DND-41 (cell line): ENCODE measurements around the gene KCNV2.

ENCODE experiments used
- ATAC-seq: fragments of 200-7000 bp; cut with Tn5 transposase; 3 replicates; pipeline ENCODE4 v1.9.1; 2021; ENCODE audit warnings: low read depth; ENCODE audit not compliant: insufficient read depth
- DNase-seq: peaks from one replicate; pipeline ENCODE4 v3.0.0-alpha.2; 2020
- H2AFZ ChIP-seq: 2 replicates; pipeline ENCODE4 v1.6.0; 2012; ENCODE audit warnings: low read depth, low read length
- H3K27ac ChIP-seq: 2 replicates; pipeline ENCODE4 v1.5.1; 2012; ENCODE audit warnings: low read length, inconsistent platforms
- H3K27me3 ChIP-seq: fragments of 200-600 bp; sonication (generic); 2 replicates; pipeline ENCODE4 v1.6.0; 2012; ENCODE audit warnings: low read length, mild to moderate bottlenecking, inconsistent platforms; ENCODE audit not compliant: insufficient read depth, poor library complexity
- H3K36me3 ChIP-seq: 2 replicates; pipeline ENCODE4 v1.5.1; 2012; ENCODE audit warnings: low read length, inconsistent platforms; ENCODE audit not compliant: insufficient read depth
- H3K4me1 ChIP-seq: 2 replicates; pipeline ENCODE4 v1.5.1; 2012; ENCODE audit warnings: mild to moderate bottlenecking, low read length; ENCODE audit not compliant: insufficient read depth
- H3K4me2 ChIP-seq: 2 replicates; pipeline ENCODE4 v1.6.0; 2012; ENCODE audit warnings: mild to moderate bottlenecking, moderate library complexity, low read length, inconsistent platforms; ENCODE audit not compliant: insufficient read depth
- H3K4me3 ChIP-seq, 2 experiments: fragments of 200-600 bp in 1 of 2; shearing (Covaris generic) in 1 of 2; 2 replicates each; pipeline ENCODE4 v1.5.1; 2012 to 2016; ENCODE audit warnings: inconsistent platforms in 2 of 2, low read length in 2 of 2, mild to moderate bottlenecking in 2 of 2, low read depth in 1 of 2, moderate library complexity in 1 of 2
- H3K79me2 ChIP-seq: 2 replicates; pipeline ENCODE4 v1.6.0; 2012; ENCODE audit warnings: low read length, inconsistent platforms; ENCODE audit not compliant: insufficient read depth
- H3K9ac ChIP-seq: 2 replicates; pipeline ENCODE4 v1.6.0; 2012; ENCODE audit warnings: low read depth, mild to moderate bottlenecking, inconsistent platforms, low read length, moderate library complexity
- H3K9me3 ChIP-seq: 2 replicates; pipeline ENCODE4 v1.5.1; 2012; ENCODE audit warnings: low read length, moderate library complexity, mild to moderate bottlenecking, inconsistent platforms; ENCODE audit not compliant: insufficient read depth, severe bottlenecking
- H4K20me1 ChIP-seq: 2 replicates; pipeline ENCODE4 v1.6.0; 2012; ENCODE audit warnings: low read length; ENCODE audit not compliant: insufficient read depth
- EZH2 ChIP-seq: IDR thresholded peaks from 3 replicates; pipeline ENCODE4 v1.6.1; 2012; ENCODE audit warnings: borderline replicate concordance, low read depth, mild to moderate bottlenecking, moderate library complexity, low read length, inconsistent platforms; ENCODE audit not compliant: severe bottlenecking
- TF ChIP-seq, protein P1 (sequence below): IDR thresholded peaks from 2 replicates; pipeline ENCODE4 v1.5.1; 2012; ENCODE audit warnings: borderline replicate concordance, low read length, moderate library complexity, mild to moderate bottlenecking; ENCODE audit not compliant: poor library complexity, severe bottlenecking; ENCODE audit errors: extremely low read depth

KCNV2 gene

DNA sequence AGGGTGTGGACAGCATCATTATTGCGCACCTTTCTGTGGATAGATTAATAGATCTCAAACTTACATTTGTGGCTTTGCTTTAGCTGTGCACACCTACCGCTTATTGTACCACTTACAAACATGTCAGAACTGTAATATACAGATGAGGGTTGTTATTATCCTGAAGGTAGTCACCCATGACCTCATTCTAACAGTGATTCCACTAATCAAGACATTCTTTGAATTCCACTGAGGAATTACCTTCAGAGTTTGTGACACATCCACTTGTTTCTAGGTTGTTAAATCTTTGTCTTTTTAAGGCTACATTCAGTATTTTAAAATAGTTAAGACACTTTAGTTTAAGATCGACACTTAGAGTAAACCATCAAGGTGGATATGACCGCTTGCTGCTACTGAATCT lies 7.8 kb downstream of the KCNV2 start:
- no peaks in the 10 kb centered on the region for H3K4me1 ChIP-seq
- DNase-seq (no peak), ATAC-seq (no peak)
- no peaks in the 10 kb centered on the region for H3K79me2 ChIP-seq
- no peak overlapping the region for H3K9ac ChIP-seq
- no peaks in the 10 kb centered on the region for H3K36me3 ChIP-seq
- H2AFZ ChIP-seq: no peak overlapping the region
- H3K4me2 ChIP-seq: no peak overlapping the region
- H3K9me3 ChIP-seq: no peaks in the 10 kb centered on the region
- H3K27ac ChIP-seq: no peak overlapping the region
- no peak overlapping the region for H3K4me3 ChIP-seq
- no peaks in the 10 kb centered on the region for H3K27me3 ChIP-seq
- no peaks in the 10 kb centered on the region for H4K20me1 ChIP-seq
- TF ChIP-seq, protein P1, sequence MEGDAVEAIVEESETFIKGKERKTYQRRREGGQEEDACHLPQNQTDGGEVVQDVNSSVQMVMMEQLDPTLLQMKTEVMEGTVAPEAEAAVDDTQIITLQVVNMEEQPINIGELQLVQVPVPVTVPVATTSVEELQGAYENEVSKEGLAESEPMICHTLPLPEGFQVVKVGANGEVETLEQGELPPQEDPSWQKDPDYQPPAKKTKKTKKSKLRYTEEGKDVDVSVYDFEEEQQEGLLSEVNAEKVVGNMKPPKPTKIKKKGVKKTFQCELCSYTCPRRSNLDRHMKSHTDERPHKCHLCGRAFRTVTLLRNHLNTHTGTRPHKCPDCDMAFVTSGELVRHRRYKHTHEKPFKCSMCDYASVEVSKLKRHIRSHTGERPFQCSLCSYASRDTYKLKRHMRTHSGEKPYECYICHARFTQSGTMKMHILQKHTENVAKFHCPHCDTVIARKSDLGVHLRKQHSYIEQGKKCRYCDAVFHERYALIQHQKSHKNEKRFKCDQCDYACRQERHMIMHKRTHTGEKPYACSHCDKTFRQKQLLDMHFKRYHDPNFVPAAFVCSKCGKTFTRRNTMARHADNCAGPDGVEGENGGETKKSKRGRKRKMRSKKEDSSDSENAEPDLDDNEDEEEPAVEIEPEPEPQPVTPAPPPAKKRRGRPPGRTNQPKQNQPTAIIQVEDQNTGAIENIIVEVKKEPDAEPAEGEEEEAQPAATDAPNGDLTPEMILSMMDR: no peak
- no peak for TF ChIP-seq EZH2

DNA sequence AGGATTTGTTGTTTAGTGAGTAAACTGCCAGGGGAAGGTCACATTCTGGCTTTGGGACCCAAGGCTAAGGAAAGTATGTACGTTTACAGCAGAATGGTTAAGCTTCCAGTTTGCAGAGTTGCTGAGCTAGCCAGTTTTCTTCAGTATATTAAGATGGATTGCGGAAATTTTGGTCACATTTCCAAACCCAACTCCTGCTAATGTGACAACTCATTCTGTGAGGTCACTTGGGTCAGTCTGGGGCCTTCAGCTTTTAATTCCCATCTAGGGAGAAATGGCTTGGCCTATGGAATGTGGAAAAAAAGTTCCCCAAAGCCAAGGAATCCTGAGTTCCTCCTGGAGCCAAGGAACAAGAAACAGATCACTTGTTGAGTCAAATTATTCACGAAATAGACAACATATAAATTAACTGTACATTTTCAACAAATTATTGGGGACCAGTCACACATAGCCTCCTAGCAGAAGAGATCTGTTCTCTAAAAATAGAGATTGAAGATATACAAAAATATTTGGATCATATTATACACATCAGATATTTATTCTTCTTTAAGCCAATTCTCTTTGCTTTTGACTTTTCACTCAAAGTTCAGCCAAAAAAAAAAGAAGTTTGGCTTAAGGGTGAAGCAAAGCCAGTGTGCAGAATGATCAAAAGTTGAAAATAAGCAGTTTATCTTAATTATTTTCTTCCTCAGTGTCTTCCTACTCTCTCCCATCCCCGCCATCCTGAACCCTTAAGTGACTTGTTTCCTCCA lies 8.8 kb downstream of the KCNV2 start:
- no peaks in the 10 kb centered on the region for H3K27me3 ChIP-seq
- H3K4me2 ChIP-seq: no peak overlapping the region
- ATAC-seq: no peak
- TF ChIP-seq, protein P1: no peak
- no peak for TF ChIP-seq EZH2
- no peak overlapping the region for H3K4me3 ChIP-seq
- no peaks in the 10 kb centered on the region for H4K20me1 ChIP-seq
- H3K79me2 ChIP-seq: no peaks in the 10 kb centered on the region
- H3K9ac ChIP-seq: no peak overlapping the region
- DNase-seq: no peak
- H3K9me3 ChIP-seq: no peaks in the 10 kb centered on the region
- no peak overlapping the region for H3K27ac ChIP-seq
- no peaks in the 10 kb centered on the region for H3K4me1 ChIP-seq
- H2AFZ ChIP-seq: no peak overlapping the region
- no peaks in the 10 kb centered on the region for H3K36me3 ChIP-seq

DNA sequence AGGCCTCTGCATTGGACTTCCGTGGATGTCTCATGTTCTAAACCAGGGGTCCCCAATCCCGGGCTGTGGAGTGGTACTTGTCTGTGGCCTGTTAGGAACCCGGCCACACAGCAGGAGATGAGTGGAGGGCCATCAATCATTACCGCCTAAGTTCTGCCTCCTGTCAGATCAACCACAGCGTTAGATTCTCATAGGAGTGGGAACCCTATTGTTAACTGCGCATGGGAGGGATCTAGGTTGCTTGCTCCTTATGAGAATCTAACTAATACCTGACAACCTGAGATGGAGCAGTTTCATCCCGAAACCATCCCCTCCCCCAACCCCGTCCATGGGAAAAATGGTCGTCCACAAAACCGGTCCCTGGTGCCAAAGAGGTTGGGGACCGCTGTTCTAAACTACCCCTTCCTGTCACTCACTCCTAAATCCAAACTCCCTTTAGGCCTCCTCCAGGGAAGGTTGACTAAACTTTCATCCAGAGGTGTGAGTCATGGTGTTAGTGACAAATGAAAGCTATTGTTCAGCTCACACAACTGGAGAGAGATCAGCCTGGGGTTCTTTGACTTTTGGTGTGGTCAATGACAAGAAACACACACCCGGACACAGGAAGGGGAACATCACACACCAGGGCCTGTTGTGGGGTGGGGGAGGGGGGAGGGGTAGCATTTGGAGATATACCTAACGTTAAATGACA lies 9.5 kb downstream of the KCNV2 start:
- TF ChIP-seq EZH2: no peak
- TF ChIP-seq, protein P1: no peak
- Histone ChIP-seq H3K4me3 (no peak overlapping the region), H3K4me1 (no peaks in the 10 kb centered on the region), H3K36me3 (no peaks in the 10 kb centered on the region), H3K9me3 (no peaks in the 10 kb centered on the region), H4K20me1 (no peaks in the 10 kb centered on the region), H3K9ac (no peak overlapping the region), H3K79me2 (no peaks in the 10 kb centered on the region), H3K27me3 (no peaks in the 10 kb centered on the region), H2AFZ (no peak overlapping the region), H3K27ac (no peak overlapping the region), H3K4me2 (no peak overlapping the region)
- DNase-seq (no peak), ATAC-seq (no peak)
